ENCODE data around the gene NDUFA3.
A peak's percentile ranks its signal among the peaks of the same experiment; 100 is the strongest.
"Not testable (repeated sequence)": the region's sequence is repeated elsewhere in the genome, so short reads cannot be mapped to it uniquely, and the experiment has no call there.

NDUFA3 gene

DNA sequence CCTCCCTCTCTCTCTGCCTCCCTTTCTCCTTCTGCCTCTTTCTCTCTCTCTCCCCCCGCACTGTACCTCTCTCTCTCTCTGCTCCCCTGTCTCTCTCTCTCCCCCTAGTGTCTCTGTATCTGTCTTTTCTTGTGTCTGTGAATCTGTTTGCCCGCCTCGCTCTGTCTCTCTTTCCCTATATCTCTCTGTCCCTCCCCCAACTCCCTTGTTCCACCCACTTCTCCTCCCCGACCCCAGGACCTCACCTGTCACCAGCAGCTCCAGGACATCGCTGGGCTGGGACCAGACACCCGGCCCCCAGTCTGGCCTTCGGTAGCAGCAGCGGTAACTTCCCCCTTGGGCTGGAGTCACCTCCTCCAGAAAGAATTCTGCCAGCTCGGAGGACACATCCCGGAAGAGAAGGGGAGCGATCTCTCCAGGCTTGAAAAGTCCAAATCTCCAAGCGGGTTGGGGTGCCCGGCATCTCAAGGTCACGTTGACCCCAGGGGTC lies 6.0 kb upstream of the NDUFA3 start:
- TF ChIP-seq, protein P1, sequence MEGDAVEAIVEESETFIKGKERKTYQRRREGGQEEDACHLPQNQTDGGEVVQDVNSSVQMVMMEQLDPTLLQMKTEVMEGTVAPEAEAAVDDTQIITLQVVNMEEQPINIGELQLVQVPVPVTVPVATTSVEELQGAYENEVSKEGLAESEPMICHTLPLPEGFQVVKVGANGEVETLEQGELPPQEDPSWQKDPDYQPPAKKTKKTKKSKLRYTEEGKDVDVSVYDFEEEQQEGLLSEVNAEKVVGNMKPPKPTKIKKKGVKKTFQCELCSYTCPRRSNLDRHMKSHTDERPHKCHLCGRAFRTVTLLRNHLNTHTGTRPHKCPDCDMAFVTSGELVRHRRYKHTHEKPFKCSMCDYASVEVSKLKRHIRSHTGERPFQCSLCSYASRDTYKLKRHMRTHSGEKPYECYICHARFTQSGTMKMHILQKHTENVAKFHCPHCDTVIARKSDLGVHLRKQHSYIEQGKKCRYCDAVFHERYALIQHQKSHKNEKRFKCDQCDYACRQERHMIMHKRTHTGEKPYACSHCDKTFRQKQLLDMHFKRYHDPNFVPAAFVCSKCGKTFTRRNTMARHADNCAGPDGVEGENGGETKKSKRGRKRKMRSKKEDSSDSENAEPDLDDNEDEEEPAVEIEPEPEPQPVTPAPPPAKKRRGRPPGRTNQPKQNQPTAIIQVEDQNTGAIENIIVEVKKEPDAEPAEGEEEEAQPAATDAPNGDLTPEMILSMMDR (IDR thresholded peaks at IDR 0.05; ENCODE audit: low read depth, low read length), result peak; percentile 51
- H3K4me3 ChIP-seq (ENCODE audit: low read depth, low read length), result peak overlapping the region; percentile 18
- in situ Hi-C loops (cut with HindIII; ENCODE audit: low sequenced_read_pairs), result no loop called here
- peak; percentile 51 for DNase-seq (ENCODE audit: low read depth, low spot score)

DNA sequence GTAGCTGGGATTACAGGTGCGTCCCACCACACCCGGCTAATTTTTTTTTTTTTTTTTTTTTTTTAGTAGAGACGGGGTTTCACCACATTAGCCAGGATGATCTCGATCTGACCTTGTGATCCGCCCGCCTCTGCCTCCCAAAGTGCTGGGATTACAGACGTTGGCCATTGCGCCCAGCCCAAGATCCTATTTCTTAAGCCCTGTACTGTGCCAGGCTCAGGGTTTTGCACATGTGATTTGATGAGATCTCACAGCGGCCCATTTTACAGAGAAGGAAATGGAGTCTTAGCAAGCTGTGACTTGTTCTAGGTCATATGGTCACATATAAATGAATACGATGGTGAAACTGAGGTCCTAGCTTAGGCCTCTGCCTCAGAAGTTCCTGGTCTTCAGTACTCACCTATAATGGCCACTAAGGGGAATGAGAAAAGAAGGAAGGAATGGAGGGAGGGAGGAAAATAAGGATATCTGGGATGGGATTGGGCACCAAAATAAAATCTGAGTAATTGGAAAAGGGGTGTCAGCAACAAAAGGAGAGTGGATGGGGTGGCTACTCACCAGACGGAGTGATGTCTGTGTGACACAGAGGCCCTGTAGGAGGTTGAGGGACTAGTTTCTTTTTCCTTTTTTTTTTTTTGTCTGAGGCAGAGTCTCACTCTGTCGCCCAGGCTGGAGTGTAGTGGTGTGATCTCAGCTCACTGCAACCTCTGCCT lies 3.3 kb upstream of the NDUFA3 start:
- in situ Hi-C loops (cut with HindIII; ENCODE audit: low sequenced_read_pairs), result no loop called here
- no peak for DNase-seq (ENCODE audit: low read depth, low spot score)
- no peak overlapping the region for H3K4me3 ChIP-seq (ENCODE audit: low read depth, low read length)
- TF ChIP-seq, protein P1 (IDR thresholded peaks at IDR 0.05; ENCODE audit: low read depth, low read length), result no peak

DNA sequence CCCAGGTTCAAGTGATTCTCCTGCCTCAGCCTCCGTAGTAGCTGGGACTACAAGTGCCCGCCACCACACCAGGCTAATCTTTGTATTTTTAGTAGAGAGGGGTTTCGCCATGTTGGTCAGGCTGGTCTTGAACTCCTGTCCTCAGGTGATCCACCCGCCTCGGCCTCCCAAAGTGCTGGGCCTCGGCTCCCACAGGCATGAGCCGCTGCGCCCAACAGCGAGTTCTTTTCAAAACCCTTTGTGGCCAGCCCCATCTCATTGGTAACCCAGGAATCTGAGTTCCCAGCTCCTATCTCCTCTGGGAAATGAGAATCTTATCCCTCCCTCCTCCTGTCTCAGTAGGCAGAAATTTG lies 2.8 kb upstream of the NDUFA3 start:
- H3K4me3 ChIP-seq (ENCODE audit: low read depth, low read length); DNase-seq (ENCODE audit: low read depth, low spot score); in situ Hi-C loops (cut with HindIII; ENCODE audit: low sequenced_read_pairs): not testable (repeated sequence)

DNA sequence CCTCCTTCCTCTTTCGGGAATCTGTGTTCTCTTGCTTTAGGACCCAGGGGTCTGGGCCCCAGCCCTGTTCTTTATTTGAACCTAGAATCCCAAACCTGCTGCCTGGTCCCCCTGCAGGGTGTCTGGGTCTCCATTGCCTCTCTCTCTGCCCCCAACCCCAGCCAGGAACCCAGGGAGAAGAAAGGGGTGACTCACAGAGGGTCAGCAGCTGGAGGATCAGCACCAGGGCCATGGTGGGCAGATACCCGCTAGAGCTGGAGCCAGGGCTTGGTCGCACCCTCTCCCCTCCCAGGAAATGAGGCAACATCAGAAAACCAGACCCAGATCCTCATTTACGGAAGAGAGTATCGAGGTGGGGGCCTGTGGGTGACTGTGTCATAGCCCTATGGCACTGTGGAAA lies 2.1 kb upstream of the NDUFA3 start, which contains the start of gene OSCAR:
Gene OSCAR (minus strand): TSS at position 243 of the 400 bp plus-strand sequence. CDS start 11 bp downstream, at position 232.
- H3K4me3 ChIP-seq (ENCODE audit: low read depth, low read length), result no peak within 1 kb of the TSS
- in situ Hi-C loops (cut with HindIII; ENCODE audit: low sequenced_read_pairs), result no loop called here
- DNase-seq (ENCODE audit: low read depth, low spot score), result no peak
- TF ChIP-seq, protein P1 (IDR thresholded peaks at IDR 0.05; ENCODE audit: low read depth, low read length), result no peak

DNA sequence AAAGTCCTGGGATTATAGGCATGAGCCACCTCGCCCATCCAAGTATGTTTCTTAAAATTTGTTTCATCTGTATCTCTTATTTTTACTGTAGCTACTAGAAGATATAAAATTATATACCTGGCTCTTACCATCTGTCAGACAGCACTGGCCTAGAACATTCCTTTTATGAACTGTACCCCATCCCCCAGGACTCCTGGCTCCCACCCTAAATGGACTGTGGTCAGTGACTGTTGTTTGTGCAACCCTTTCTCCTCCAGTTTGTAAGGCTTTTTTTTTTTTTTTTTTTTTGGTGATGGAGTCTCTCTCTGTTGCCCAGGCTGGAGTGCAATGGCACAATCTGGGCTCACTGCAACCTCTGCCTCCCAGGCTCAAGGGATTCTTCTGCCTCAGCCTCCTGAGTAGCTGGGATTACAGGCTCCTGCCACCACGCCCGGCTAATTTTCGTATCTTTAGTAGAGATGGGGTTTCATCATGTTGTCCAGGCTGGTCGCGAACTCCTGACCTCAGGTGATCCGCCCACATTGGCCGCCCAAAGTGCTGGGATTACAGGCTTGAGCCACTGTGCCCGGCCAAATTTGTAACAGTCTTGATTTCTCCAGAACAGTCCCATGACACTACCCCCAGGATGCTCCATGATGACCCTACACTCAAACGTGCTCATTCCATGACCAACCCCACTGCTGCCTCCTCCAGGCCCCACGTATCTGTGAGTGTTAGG lies 2.5 kb downstream of the NDUFA3 start:
- DNase-seq (ENCODE audit: low read depth, low spot score), result no peak
- TF ChIP-seq, protein P1 (IDR thresholded peaks at IDR 0.05; ENCODE audit: low read depth, low read length), result no peak
- H3K4me3 ChIP-seq (ENCODE audit: low read depth, low read length), result no peak overlapping the region
- in situ Hi-C loops (cut with HindIII; ENCODE audit: low sequenced_read_pairs), result no loop called here

DNA sequence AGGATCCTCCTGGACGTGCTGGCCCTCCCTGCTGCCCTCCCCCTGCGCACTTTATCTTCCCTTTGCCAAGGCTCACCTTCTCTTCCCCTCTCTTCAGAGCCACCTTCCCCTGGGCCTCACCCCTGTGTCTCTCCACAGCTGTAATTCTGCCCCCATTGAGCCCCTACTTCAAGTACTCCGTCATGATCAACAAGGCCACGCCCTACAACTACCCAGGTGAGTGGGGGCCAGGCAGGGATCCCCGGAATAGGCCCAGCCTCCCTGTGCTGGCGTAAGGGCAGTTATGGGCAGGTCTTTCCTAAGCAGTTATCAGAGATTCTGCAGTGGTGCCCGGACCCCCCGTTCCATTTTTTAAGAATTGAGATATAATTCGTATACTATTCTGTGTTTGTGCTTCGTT lies 3.1 kb downstream of the NDUFA3 start:
- no peak overlapping the region for H3K4me3 ChIP-seq (ENCODE audit: low read depth, low read length)
- in situ Hi-C loops (cut with HindIII; ENCODE audit: low sequenced_read_pairs), result no loop called here
- DNase-seq (ENCODE audit: low read depth, low spot score), result no peak
- TF ChIP-seq, protein P1 (IDR thresholded peaks at IDR 0.05; ENCODE audit: low read depth, low read length), result no peak

DNA sequence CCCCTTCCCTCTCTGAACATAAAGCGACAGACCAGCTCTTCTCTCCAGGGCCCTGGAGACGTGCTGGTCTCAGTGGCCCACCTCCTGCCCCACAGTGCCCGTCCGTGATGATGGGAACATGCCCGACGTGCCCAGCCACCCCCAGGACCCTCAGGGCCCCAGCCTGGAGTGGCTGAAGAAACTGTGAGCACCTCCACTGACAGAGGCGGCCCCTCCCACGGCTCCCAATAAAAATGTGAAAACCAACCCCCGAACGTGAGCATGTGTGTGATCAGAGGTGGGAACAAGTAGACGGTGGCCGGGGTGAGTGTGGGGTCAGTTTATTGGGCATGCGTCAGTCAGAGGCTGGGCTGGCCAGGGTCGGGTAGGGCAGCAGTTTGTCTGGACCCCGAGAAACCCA lies 4.1 kb downstream of the NDUFA3 start:
- H3K4me3 ChIP-seq (ENCODE audit: low read depth, low read length), result no peak overlapping the region
- DNase-seq (ENCODE audit: low read depth, low spot score), result no peak
- TF ChIP-seq, protein P1 (IDR thresholded peaks at IDR 0.05; ENCODE audit: low read depth, low read length), result no peak
- in situ Hi-C loops (cut with HindIII; ENCODE audit: low sequenced_read_pairs), result no loop called here

All from astrocyte of the spinal cord (primary cell).